Kasumi-1 (cell line): ENCODE data around the gene NR5A2.
A peak's percentile ranks its signal among the peaks of the same experiment; 100 is the strongest.

ENCODE experiments used
- DNase-seq, 2 experiments: peaks; one replicate each; lab custom pipeline; 2025; lab: John Stamatoyannopoulos, UW

The NR5A2 gene

GRCh38 chr1:200027264-200027823 is at the start of gene NR5A2:
Gene NR5A2, plus strand, starts transcription at chr1:200027710. Its CDS starts 138 bp downstream, at chr1:200027848.
- DNase-seq = no peak

GRCh38 chr1:199978408-199978940 is 49.0 kb upstream of the NR5A2 start:
- DNase-seq = no peak

- no peak for DNase-seq
Measured at GRCh38 chr1:199979071-199979470, 48.4 kb upstream of the NR5A2 start.

DNA sequence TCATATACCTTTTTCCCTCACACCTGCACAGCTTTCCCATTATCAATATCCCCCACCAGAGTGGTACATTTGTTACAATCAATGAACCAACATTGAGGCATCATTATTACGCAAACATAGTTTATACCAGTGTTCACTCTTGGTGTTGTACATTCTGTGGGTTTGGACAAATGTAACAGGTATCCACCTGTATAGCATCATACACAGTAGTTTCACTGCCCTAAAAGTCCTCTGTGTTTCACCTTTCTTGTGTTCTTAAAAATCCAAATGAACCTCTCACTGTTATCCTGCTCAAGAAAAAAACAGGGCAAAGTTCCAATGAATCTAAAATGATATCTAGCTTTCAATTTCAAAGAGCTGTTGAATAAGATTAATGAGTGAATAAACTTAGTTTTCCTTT is 45.9 kb upstream of the NR5A2 start:
- DNase-seq = no peak

DNA sequence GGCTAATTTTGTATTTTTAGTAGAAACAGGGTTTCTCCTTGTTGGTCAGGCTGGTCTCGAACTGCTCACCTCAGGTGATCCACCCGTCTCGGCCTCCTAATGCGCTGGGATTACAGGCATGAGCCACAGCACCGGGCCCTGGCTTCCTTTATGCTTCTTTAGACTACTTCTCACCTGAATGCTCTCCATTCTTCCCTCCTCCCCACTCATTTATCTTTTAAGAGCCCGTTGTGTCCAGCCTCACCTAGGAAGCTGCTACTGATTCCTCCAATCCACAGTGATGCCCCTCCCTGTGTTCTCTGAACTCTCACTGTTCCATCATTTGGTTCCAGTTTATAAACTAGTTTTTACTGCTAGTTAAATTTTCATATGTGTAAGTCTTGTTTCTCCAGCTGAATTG is 44.9 kb upstream of the NR5A2 start:
- DNase-seq = no peak

- DNase-seq = no peak
Measured at GRCh38 chr1:199983531-199983930, 44.0 kb upstream of the NR5A2 start.

DNA sequence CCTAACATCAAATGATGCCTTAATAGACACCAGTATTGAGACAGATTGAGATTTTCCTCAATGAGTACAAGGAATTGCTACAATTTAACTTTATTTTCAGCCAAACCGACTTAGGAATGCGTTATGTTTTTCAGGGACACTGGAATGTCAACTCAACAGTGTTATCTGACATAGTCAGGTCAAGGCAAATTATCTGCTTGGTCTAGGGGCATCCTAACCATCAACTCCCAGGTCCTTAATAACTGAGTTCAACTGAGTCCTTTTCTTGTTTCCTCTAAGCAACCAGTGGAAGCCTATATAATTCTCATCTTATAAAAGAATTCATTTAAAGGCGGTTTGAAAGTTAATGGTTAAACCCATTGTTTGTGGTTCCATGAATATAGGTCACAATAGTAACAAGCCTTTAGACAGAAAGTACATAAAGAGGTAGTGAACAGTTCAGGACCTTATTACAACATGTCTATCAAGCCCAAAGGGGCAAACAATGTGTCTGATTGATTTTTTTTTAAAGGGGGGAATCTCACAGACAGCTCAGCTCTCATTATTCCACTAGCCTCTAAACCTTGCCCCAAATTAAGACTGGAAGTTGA is 32.3 kb upstream of the NR5A2 start:
- no peak for DNase-seq

DNA sequence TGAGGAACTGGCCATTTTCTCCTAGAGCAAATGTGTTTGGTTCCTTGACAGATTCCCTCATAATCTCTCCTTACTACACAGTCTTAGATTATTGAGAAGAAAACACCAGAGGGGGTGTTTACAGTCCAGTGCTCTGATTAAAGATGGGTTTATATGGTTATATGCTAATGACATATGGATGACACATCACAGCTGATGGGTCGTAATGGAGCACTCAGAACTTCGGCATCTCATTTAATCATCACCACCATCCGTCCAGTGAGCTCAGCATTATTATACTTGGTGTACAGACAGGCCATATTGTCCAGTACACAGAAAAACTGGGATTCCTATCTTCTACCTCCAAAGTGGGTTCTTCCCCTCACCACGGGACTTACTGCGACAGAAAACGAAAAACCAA is 22.3 kb upstream of the NR5A2 start:
- no peak for DNase-seq

GRCh38 chr1:200006711-200007110 is 20.8 kb upstream of the NR5A2 start:
- no peak for DNase-seq

GRCh38 chr1:200015811-200016210 is 11.7 kb upstream of the NR5A2 start:
- DNase-seq = no peak

DNA sequence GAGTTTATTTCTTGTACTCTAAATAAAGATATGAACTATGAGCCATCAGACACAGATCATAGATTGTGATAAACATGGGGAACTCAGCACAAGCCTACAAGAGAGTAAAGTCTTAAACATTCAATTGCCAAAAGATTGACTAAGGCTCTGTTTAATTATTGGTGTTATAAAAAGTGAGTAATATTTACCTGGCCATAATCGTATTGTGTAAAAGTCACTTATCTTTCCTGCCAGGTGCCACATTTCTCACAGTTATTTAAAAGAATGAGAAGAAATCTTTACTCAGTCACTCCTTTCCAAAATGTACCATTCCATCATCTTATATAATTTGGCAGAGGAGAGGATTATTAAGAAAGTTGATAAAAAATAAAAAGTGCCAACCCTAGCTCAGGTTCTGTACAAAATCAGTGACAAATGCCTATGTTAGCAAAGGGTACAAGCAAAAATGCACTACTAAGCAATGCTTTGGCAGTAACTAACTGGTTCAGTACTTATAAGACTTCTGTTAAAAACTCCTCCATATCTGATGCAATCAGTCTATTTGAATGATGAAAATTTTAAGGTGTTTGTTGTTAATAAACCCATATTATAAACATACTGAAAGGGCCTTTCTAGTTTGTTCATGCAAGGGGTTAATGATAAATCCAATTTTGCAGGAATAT is 5.8 kb upstream of the NR5A2 start:
- no peak for DNase-seq

DNA sequence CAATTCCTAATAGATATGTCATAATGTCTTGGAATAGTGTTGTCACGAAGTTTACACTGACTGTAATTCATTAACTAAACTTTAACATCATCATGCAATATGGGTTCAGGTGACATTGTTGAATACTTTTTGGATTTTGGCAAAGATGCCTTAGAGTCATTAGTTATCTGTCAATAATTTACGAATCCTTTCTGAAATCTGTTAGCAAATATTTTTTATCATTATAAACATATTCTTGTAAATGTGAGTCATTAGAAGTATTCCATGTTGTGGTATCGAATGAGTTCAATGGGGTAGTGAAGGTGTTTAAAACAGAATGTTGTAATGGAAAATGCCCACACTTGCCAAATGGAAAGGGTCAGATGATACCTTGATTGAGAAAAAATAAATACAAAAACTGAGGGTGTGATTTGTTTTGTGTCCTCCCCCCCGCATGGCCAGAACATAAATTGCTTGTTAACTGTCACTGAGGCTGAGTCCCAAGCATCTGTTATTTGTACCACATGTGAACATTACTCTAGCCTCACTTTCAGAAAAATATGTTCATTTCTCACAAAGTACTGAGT is 5.2 kb upstream of the NR5A2 start:
- no peak for DNase-seq

DNA sequence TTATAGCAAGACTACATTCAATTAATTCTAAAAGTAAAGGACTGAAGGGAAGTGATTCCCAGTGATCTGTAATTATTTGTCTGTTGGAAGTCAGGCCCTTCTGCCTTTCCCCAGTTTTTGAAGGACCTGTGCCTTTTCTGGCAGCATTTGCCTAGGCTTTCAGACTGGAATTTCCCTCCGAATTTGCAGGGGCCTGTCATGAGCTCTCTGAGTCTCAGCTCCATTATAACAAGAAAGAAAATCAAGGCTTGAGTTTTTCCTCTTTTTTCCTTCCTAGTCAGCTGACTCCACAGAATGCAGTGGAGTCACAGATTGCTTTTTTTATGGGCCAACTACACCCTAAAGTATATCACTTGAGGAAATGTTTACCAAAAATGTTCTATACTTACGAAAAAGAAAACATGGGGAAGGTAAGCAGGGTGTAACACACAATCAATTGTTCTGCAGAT is 1.1 kb downstream of the NR5A2 start:
- no peak for DNase-seq

DNA sequence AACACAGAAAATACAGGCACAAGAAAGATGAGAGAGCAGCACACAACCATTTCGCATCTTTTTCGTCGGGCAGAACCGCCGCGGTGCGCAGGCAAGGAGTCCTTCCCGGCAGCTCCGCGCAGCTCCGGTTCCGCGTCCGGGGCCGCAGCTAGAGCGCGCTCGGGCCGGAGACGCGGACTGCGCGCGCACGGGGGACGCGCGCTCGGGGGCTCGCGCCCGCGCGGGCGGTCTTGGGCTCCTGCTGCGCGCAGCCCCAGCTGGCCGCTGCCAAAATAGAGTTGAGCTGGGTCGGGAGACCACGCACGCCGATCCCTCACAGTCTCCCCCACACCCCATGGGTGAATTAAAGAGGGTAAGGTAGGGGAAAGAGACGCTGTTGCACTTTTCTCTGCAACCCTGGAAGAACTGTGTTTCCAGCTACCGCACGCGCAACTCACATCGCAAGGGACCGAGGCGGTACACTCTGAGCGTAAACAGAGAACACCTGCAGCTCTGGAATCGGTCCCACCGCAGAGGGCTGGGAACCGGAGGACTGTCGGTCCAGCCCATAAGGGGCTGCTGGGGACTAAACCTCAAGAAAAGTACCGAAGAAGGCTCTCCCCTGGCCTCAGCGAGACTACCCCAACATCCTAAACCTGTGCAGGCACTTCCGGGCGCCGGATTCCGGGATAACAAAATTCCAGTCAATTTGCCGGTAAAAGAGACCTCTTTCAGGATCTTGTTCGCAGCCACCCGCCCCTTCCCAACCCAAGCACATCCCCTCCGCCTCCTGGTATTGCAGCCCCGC is 1.7 kb downstream of the NR5A2 start:
- peak; percentile 18 to 30 for DNase-seq

- DNase-seq = no peak
Measured at GRCh38 chr1:200029822-200030152, 2.3 kb downstream of the NR5A2 start.

DNA sequence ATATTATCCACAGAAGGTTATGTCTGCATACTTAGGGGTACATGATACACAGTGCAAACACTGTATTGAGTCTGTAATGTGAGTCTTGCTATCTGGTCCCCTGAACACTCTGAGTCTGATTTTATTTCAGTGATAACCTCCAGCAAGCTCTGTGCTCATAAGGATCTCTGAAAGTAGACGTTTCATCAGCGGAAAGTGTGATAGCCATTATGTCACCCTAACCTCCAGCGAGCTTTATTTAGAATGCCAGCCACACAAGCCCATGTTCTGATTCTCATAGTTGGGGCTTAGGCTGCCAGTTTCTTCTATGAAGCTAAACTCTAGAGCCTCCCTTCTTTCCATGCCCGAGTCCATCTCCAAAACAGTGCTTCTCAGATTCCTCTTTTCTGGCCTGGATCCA is 3.3 kb downstream of the NR5A2 start:
- DNase-seq = no peak

DNA sequence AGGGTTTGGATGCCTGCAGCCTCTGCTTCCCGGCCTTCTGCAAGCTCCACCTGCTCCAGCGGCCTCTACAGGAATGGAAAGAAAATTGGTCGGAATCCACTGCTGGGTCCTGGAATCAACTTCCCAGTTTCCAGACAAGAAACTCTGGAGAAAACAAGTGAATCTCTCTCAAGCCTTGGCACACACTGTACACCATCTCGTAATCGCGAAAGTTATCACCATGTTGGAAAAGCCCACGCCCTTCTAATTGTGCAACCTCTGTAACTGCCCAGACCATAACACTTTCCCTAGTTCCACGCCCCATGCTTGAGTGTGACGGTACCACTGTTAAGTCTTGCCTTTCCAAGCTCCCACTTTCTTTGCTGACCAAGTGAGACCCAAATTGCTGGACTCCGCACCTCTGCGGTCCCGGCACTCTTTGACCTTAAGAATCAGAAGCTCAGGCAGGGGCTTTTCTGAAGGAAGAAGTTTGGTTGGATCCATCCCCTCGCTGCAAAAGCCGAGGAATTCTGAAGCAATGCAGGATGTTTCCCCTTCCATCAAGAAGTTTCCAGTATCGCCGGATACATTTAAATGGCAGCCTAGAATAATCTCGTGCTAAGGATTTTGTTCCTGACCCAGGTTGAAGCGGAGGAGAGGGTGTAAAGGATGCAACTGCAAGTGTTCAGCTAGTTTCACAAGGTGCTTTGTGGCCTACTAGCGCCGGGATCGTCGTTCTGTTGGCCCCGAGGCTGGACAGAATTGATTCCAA is 6.2 kb downstream of the NR5A2 start:
- no peak for DNase-seq

GRCh38 chr1:200034262-200034557 is 6.7 kb downstream of the NR5A2 start:
- no peak for DNase-seq

- DNase-seq = no peak
Measured at GRCh38 chr1:200034761-200035396, 7.4 kb downstream of the NR5A2 start.

DNA sequence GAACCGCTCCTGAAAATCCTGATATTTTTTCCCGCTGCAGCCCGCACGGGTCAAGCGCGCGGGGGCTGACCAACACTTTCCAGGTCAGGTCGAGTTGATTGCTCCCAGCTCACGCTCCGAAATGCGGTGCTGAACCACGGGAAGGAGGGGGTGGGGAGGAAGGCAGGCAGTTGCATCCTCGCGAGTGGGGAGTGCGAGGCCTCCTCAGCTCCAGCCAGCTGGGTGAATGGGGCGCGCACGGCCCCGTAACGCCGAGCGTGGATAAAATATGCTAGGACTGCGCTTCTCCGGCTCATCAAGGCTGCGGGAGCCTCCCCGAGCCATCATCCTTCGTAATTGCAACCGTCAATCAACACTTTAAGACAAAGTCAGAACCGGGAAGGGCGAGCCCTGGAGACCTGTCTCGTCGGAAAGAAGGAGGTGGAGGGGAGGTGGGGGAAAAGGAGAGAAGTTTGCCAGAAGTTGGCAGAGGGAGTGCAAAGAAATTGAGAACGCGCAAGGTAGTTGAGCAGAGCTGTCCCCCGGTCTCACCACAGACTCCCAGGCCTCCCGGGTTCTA is 8.0 kb downstream of the NR5A2 start:
- DNase-seq = no peak
